ENCODE results near the gene TMEM43.

The TMEM43 gene

DNA sequence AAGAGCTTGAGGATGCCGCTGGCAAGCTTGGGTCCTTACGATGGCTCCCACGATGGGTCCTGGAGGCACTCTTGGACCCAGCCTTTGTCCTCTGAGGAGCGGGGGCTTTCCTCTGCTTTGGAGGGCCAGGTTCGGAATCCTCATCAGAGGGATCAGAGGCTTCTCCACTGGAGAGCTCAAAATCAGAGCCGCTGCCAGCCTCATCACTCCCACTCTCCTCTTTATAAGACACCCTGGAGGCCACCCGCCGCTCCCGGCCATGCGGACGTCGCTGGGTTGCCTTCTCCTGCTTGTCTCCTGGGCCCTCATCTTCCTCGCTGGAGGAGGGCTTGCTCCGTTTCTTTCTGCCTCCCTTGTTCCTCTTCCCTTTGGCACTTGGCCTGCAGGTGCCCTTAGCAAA lies 33.5 kb downstream of the TMEM43 start:
- no peak overlapping the region for H3K4me3 ChIP-seq (ENCODE audit: low read length)
- TF ChIP-seq, protein P1, sequence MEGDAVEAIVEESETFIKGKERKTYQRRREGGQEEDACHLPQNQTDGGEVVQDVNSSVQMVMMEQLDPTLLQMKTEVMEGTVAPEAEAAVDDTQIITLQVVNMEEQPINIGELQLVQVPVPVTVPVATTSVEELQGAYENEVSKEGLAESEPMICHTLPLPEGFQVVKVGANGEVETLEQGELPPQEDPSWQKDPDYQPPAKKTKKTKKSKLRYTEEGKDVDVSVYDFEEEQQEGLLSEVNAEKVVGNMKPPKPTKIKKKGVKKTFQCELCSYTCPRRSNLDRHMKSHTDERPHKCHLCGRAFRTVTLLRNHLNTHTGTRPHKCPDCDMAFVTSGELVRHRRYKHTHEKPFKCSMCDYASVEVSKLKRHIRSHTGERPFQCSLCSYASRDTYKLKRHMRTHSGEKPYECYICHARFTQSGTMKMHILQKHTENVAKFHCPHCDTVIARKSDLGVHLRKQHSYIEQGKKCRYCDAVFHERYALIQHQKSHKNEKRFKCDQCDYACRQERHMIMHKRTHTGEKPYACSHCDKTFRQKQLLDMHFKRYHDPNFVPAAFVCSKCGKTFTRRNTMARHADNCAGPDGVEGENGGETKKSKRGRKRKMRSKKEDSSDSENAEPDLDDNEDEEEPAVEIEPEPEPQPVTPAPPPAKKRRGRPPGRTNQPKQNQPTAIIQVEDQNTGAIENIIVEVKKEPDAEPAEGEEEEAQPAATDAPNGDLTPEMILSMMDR (conservative IDR thresholded peaks at IDR 0.05; ENCODE audit: low read depth, low read length) = no peak
- no peak for DNase-seq (ENCODE audit: low read depth)

- H3K4me3 ChIP-seq (ENCODE audit: low read length) = no peak overlapping the region
- TF ChIP-seq, protein P1 (conservative IDR thresholded peaks at IDR 0.05; ENCODE audit: low read depth, low read length) = no peak
- no peak for DNase-seq (ENCODE audit: low read depth)
These were observed 34.6 kb downstream of the TMEM43 start for GRCh38 chr3:14159426-14159825.

- H3K4me3 ChIP-seq (ENCODE audit: low read length) = no peak overlapping the region
- DNase-seq (ENCODE audit: low read depth) = no peak
- TF ChIP-seq, protein P1 (conservative IDR thresholded peaks at IDR 0.05; ENCODE audit: low read depth, low read length) = no peak
These were observed 36.4 kb downstream of the TMEM43 start for GRCh38 chr3:14161282-14161681.

GRCh38 chr3:14162178-14162577 lies 37.3 kb downstream of the TMEM43 start:
- H3K4me3 ChIP-seq (ENCODE audit: low read length) = no peak overlapping the region
- TF ChIP-seq, protein P1 (conservative IDR thresholded peaks at IDR 0.05; ENCODE audit: low read depth, low read length) = no peak
- no peak for DNase-seq (ENCODE audit: low read depth)

GRCh38 chr3:14166877-14167603 lies 42.2 kb downstream of the TMEM43 start:
- H3K4me3 ChIP-seq (ENCODE audit: low read length) = no peak overlapping the region
- DNase-seq (ENCODE audit: low read depth) = no peak
- TF ChIP-seq, protein P1 (conservative IDR thresholded peaks at IDR 0.05; ENCODE audit: low read depth, low read length) = no peak

DNA sequence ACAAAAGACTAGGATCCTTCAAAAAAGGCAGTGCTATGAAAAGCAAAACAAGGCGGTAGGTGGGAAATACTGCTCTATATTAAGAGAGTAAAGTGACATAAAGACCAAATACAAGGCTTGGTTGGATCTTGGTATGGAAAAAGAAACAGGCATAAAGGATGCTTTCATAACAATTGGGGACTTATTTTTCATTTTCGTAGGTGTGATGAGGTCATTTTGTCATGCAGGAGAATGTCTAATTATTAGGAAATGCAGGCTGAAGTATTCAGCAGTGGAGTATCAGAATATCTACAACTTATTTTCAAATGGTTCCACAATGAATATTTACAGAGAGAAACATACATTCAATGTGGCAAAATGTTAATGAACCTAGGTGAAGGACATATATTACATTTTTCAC lies 44.6 kb downstream of the TMEM43 start:
- H3K4me3 ChIP-seq (ENCODE audit: low read length) = no peak overlapping the region
- no peak for DNase-seq (ENCODE audit: low read depth)
- TF ChIP-seq, protein P1 (conservative IDR thresholded peaks at IDR 0.05; ENCODE audit: low read depth, low read length) = no peak

GRCh38 chr3:14169871-14170270 lies 45.0 kb downstream of the TMEM43 start:
- no peak overlapping the region for H3K4me3 ChIP-seq (ENCODE audit: low read length)
- TF ChIP-seq, protein P1 (conservative IDR thresholded peaks at IDR 0.05; ENCODE audit: low read depth, low read length) = no peak
- no peak for DNase-seq (ENCODE audit: low read depth)

Data from retinal pigment epithelial cell (primary cell).